Neuronal stem cell (in vitro differentiated cells): ENCODE data around the gene RNF114. TPM values are rescaled to one million over a fixed set of nuclear protein-coding genes. Genes with fewer than 3 reads are reported as not detected.

Experiments
- small RNA-seq: library from polyadenylated mRNA; stranded (forward); fragments of <200 nt; extraction: miRNeasy Mini kit (QIAGEN cat#:217004); gene quantifications from one replicate; pipeline ENCODE3, GENCODE V24; 2013; ENCODE audit not compliant: insufficient read depth

The RNF114 gene

Small RNA genes within 50 kb of the gene (small RNA-seq; reads per million reads assigned to genes)
- gene RF00017: not detected
- gene RF00019: not detected
- not detected for gene RNU6-147P
